Measurements from ENCODE around the gene IFNG.
"Not testable (repeated sequence)": the region's sequence is repeated elsewhere in the genome, so short reads cannot be mapped to it uniquely, and the experiment has no call there.

The IFNG gene

GRCh38 chr12:68177562-68177961 is 18.0 kb upstream of the IFNG start:
- TF ChIP-seq POLR2AphosphoS5 (IDR thresholded peaks at IDR 0.05; ENCODE audit: low read depth) (no peak), SPI1 (IDR thresholded peaks at IDR 0.05; ENCODE audit: borderline replicate concordance, low read depth) (no peak), GABPA (IDR thresholded peaks at IDR 0.05; ENCODE audit: low read depth) (no peak)
- TF ChIP-seq, protein P1, sequence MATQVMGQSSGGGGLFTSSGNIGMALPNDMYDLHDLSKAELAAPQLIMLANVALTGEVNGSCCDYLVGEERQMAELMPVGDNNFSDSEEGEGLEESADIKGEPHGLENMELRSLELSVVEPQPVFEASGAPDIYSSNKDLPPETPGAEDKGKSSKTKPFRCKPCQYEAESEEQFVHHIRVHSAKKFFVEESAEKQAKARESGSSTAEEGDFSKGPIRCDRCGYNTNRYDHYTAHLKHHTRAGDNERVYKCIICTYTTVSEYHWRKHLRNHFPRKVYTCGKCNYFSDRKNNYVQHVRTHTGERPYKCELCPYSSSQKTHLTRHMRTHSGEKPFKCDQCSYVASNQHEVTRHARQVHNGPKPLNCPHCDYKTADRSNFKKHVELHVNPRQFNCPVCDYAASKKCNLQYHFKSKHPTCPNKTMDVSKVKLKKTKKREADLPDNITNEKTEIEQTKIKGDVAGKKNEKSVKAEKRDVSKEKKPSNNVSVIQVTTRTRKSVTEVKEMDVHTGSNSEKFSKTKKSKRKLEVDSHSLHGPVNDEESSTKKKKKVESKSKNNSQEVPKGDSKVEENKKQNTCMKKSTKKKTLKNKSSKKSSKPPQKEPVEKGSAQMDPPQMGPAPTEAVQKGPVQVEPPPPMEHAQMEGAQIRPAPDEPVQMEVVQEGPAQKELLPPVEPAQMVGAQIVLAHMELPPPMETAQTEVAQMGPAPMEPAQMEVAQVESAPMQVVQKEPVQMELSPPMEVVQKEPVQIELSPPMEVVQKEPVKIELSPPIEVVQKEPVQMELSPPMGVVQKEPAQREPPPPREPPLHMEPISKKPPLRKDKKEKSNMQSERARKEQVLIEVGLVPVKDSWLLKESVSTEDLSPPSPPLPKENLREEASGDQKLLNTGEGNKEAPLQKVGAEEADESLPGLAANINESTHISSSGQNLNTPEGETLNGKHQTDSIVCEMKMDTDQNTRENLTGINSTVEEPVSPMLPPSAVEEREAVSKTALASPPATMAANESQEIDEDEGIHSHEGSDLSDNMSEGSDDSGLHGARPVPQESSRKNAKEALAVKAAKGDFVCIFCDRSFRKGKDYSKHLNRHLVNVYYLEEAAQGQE (IDR thresholded peaks at IDR 0.05; ENCODE audit: insufficient replicate concordance, low read depth): no peak
- TF ChIP-seq, protein P2, sequence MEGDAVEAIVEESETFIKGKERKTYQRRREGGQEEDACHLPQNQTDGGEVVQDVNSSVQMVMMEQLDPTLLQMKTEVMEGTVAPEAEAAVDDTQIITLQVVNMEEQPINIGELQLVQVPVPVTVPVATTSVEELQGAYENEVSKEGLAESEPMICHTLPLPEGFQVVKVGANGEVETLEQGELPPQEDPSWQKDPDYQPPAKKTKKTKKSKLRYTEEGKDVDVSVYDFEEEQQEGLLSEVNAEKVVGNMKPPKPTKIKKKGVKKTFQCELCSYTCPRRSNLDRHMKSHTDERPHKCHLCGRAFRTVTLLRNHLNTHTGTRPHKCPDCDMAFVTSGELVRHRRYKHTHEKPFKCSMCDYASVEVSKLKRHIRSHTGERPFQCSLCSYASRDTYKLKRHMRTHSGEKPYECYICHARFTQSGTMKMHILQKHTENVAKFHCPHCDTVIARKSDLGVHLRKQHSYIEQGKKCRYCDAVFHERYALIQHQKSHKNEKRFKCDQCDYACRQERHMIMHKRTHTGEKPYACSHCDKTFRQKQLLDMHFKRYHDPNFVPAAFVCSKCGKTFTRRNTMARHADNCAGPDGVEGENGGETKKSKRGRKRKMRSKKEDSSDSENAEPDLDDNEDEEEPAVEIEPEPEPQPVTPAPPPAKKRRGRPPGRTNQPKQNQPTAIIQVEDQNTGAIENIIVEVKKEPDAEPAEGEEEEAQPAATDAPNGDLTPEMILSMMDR (IDR thresholded peaks at IDR 0.05; ENCODE audit: insufficient read depth, low read length): no peak

DNA sequence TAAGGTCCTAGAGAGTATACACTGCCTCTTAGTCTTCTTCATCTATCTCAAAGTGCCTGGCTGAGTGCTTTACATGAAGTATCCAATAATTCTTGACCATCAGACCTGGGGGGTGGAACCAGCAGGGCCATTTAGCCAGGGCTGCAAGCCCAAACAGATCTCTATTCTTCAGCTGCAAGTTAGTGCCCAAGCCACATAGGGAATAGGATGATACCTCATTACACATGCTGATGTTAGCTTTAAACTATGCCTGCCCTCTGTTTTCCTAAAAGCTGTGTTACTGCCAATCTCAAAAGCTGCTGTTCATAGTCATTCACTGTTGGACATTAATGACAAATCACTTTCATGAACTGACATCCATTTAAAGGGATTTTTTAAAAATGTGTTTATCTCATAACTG is 16.7 kb upstream of the IFNG start:
- TF ChIP-seq SPI1 (IDR thresholded peaks at IDR 0.05; ENCODE audit: borderline replicate concordance, low read depth) (no peak), POLR2AphosphoS5 (IDR thresholded peaks at IDR 0.05; ENCODE audit: low read depth) (no peak), GABPA (IDR thresholded peaks at IDR 0.05; ENCODE audit: low read depth) (no peak)
- TF ChIP-seq, protein P1 (IDR thresholded peaks at IDR 0.05; ENCODE audit: insufficient replicate concordance, low read depth): no peak
- TF ChIP-seq, protein P2 (IDR thresholded peaks at IDR 0.05; ENCODE audit: insufficient read depth, low read length): no peak
- no peak for DNase-seq (ENCODE audit: low read depth in 1 of 2, low spot score in 1 of 2)
- no peak overlapping the region for H3K27ac ChIP-seq (replicated peaks)
- no peak overlapping the region for H3K4me3 ChIP-seq (replicated peaks; ENCODE audit: insufficient read depth, low read length)
- peaks cover 6% of the 10 kb centered on the region for H3K27me3 ChIP-seq (ENCODE audit: insufficient read depth, poor library complexity, severe bottlenecking)

More at GRCh38 chr12:68177562-68177961, 18.0 kb upstream of the IFNG start:
- peaks cover 6% of the 10 kb centered on the region for H3K27me3 ChIP-seq (ENCODE audit: insufficient read depth, poor library complexity, severe bottlenecking)
- H3K27ac ChIP-seq (replicated peaks): no peak overlapping the region
- DNase-seq (ENCODE audit: low read depth in 1 of 2, low spot score in 1 of 2): no peak
- no peak overlapping the region for H3K4me3 ChIP-seq (replicated peaks; ENCODE audit: insufficient read depth, low read length)

DNA sequence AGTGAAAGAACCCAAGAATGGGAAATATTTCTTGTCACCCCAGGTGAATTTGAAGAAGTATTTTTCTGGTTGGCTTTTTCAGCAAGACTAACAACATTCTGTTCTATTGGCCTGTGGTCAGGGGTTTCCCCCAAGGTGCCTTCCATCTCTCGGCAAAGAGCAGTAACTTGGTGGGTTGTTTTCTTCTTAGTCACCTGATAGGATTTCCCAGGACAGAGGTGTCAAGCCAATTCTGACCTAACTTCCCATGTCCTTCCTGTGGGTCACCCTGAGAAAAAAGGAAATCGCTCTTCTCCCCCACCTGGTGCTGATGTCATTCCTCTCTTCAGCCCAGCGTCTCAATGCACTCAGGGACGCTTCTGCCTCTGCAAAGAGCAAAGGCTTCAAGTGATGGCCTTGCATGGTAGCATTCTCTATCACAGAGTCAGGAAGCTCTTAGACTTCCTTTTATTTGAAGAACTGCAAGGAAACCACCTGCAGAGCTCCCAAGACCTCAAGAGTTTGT is 16.1 kb upstream of the IFNG start:
- no peak for DNase-seq (ENCODE audit: low read depth in 1 of 2, low spot score in 1 of 2)
- no peak for TF ChIP-seq SPI1 (IDR thresholded peaks at IDR 0.05; ENCODE audit: borderline replicate concordance, low read depth)
- TF ChIP-seq, protein P1 (IDR thresholded peaks at IDR 0.05; ENCODE audit: insufficient replicate concordance, low read depth): no peak
- no peak for TF ChIP-seq GABPA (IDR thresholded peaks at IDR 0.05; ENCODE audit: low read depth)
- no peak for TF ChIP-seq POLR2AphosphoS5 (IDR thresholded peaks at IDR 0.05; ENCODE audit: low read depth)
- TF ChIP-seq, protein P2 (IDR thresholded peaks at IDR 0.05; ENCODE audit: insufficient read depth, low read length): no peak
- H3K27me3 ChIP-seq (ENCODE audit: insufficient read depth, poor library complexity, severe bottlenecking): peaks cover 6% of the 10 kb centered on the region
- no peak overlapping the region for H3K4me3 ChIP-seq (replicated peaks; ENCODE audit: insufficient read depth, low read length)
- no peak overlapping the region for H3K27ac ChIP-seq (replicated peaks)

DNA sequence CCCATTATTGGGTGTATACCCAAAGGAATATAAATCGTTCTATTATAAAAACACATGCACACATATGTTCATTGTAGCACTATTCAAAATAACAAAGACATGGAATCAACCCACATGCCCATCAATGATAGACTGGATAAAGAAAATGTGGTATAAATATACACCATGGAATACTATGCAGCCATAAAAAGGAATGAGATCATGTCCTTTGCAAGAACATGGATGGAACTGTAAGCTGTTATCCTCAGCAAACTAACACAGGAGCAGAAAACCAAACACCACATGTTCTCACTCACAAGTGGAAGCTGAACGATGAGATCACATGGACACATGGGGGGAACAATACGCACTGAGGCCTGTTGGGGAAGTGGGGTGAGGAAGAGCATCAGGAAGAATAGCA is 15.2 kb upstream of the IFNG start:
- not testable (repeated sequence) for H3K27ac ChIP-seq (replicated peaks); DNase-seq (ENCODE audit: low read depth in 1 of 2, low spot score in 1 of 2); H3K27me3 ChIP-seq (ENCODE audit: insufficient read depth, poor library complexity, severe bottlenecking); H3K4me3 ChIP-seq (replicated peaks; ENCODE audit: insufficient read depth, low read length)
